ENCODE measurements around the gene PARD6A.

PARD6A gene

DNA sequence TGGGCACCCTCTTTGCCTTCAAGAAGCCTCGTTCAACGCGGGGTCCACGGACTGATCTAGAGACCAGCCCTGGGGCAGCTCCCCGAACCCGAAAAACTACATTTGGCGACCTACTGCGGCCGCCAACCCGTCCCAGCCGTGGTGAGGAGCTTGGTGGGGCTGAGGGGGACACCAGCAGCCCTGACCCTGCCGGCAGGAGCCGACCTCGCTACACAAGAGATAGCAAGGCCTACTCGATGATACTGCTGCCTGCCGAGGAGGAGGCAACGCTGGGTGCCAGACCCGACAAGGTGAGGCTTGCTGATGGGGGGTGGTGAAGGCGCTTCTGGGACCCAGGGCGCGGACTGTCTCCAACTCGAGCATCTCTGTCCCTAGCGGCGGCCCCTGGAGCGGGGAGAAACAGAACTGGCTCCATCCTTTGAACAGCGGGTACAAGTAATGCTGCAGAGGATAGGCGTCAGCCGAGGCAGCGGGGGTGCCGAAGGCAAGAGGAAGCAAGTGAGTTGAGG lies 6.3 kb upstream of the PARD6A start:
- DNase-seq = no peak

DNA sequence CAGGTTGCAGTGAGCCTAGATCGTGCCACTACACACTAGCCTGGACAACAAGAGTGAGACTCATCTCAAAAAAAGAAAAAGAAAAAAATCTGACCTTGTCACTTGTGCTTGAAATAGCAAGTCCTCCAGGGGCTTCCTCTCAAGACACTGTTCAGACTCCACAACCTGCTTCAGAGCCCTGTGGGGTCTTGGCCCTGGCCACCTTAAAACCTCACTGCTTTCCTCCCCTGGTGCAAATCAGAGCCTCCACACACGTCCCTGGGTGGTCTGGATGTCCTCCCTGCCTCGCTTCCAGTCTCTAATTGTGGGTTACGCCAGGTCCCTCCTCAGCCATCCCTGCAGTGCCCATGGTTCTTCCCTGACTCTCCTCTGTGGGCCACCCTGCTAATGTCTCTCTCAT lies 5.4 kb upstream of the PARD6A start:
- no peak for DNase-seq

DNA sequence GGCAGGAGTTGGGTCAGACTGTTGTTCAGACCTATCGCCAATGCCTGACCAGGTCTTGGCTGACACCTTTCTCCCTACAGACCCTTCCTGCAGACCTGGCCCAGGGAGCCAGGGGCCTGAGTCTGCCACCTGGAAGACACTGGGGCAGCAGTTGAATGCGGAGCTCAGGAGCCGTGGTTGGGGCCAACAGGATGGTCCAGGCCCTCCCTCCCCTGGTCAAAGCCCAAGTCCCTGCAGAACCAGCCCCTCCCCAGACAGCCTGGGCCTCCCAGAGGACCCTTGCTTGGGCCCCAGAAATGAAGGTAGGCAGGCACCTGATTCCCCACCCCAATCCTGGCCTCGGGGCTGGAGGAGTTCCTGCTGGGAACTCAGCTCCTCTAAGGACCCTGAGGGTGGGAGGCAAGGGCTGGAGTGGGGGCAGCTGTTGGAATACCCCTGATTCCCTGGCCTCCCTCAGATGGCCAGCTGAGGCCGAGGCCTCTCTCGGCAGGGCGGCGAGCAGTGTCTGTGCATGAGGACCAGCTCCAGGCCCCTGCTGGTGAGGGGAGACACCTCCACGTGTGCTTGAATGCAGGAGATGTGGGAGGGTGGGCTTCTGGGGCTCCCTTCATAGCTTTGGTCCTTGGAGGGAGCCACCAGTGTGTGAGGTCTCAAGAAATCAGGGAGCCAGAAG lies 4.3 kb upstream of the PARD6A start:
- DNase-seq = no peak

DNA sequence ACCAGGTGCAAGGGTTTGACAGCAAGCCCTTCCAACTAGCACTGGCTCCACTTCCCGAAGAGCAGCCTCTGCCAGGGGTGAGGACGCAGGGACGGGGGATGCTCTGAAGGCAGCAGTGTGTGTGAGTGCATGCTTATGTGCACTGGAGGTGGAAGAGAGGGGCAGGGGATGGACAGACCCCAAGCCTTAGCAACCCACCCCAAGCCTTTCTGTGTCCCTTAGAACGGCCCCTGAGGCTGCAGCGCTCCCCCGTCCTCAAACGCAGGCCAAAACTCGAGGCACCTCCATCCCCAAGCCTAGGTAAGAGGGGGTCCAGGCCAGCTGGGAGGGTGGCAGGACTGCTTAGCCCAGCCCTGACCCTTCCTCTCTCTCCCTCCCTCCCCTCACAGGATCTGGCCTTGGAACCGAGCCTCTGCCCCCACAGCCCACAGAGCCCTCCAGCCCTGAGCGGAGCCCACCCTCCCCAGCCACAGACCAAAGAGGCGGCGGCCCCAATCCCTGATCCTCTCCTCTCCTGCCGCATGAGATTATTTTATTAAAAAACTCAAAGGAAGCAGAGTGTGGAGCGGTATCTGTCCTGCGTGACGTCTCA lies 3.6 kb upstream of the PARD6A start:
- DNase-seq = no peak

- DNase-seq = no peak
Measured at GRCh38 chr16:67657751-67658518, 2.8 kb upstream of the PARD6A start.

DNA sequence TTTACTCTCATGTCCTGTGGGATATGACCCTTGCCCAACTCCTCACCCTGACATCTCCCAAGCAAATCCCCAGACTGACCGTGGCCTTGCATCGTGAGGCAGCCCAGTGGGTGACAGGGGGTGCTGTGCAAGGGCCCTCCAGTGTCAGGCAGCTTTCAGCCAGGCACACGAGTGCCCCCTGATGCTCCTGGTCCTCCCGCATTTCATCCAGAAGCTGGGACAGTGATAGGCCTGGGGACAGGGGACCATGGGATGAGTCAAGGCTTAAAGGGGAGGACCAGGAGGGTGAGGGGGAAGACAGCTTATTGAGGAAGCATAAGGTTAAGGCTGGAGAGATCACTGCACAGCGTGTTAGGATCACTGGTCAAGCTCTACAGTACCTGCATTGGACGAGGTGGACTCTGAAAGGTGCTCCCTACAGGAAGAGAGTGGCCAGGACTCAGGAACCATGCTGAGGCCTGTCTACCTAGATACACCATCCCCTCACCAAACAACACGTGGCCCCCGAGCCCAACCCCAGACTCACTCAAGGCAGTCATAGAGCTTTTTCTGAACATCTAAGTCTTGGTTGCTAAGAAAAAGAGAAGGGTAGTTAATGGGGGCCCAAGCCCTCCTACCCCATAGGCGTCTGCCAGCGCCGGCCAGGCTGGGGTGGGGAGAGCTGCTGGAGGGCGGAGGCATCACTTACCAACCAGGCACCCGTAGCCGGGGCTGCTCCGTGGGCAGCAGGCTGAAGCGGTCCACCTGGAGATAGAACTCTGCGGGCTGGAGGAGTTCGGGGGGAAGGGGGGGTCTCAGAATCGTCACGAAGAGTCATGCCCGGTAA lies 1.7 kb upstream of the PARD6A start:
- DNase-seq = no peak

DNA sequence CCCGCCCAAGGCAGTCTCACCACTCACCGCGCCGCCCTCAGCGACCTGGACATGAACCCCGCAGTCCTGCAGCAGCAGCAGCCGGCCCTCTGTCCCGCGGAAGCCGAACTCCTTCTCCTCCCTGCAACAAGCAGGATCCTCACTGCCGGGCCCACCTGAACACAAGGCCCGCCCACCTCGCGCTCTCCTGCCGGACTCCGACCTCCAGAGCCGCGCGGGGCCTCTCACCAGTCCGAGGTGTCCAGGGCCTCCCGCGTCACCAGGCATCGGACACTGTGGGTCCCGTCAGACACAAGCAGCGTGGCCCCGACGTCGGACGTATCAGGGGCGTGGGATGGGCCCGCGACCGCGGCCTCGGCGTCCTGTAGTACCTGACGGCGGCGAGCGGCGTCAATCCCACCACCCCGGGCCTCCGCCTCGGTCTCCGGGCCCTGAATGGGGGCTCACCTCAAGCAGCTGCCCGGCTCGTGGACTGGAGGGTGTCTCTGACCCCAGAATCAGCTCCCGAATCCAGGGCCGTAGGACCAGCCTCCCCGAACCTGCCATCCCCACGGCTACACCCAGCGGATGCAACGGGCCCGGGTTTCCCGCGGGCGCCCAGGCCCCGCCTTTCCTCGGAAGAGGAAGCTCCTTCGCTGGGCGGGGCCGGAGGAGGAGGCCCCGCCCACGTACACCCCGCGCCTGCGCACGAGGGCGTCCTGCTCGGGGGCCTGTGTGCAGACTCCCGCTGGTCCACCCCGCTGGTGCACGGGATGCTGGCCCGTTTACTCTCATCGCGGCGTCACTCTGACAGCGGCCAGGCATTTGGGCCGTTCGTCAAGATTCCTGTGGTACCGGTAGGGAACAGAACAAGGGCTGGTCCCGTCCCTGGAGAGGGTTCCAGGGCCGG lies 841 bp upstream of the PARD6A start, which contains the start of gene ACD:
Gene ACD (minus strand): TSS at position 586 of the 889 bp plus-strand sequence. CDS start 40 bp downstream, at position 546.
- peak; percentile 98 for DNase-seq

GRCh38 chr16:67661101-67661761 lies 471 bp downstream of the PARD6A start:
- peak; percentile 86 for DNase-seq

- DNase-seq = no peak
Measured at GRCh38 chr16:67661886-67662652, 1.3 kb downstream of the PARD6A start.

GRCh38 chr16:67662653-67663010 lies 1.9 kb downstream of the PARD6A start:
- DNase-seq = no peak

DNA sequence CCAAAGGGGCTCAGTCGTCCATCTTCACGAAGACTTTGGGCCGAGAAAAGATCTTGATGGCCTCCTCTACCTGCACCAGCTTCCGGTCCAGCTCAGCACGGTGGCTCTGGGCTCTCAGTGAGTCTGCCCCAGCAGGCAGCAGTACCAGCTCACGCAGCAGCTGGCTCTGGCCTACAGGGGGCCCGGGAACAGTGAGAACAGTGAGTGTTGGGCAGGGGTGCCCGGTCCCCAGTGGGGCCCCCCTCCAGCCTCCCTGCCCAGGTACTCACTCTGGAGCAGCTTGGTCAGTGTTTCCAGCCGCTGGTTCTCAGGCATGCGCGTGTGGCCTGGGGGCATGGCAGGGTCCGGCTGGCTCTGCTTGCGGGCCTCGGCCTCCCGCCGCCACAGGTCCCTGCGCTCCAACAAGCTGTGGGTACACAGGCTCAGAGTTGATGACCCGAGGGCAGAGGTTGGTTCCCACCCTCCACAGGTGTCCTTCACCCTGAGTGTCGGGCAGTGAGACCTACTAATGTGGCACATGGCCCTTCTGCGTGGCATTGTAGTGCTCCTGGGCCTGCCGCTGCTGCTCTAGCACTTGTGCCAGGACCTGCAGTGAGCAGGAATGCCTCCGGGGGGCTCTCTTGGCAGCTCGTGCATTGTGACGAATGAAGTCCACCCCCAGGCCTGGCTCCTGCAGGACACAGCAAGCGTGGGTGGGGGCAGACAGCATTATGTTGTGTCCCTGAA lies 2.6 kb downstream of the PARD6A start:
- peak; percentile 51 for DNase-seq

- no peak for DNase-seq
Measured at GRCh38 chr16:67663877-67664222, 3.1 kb downstream of the PARD6A start.

DNA sequence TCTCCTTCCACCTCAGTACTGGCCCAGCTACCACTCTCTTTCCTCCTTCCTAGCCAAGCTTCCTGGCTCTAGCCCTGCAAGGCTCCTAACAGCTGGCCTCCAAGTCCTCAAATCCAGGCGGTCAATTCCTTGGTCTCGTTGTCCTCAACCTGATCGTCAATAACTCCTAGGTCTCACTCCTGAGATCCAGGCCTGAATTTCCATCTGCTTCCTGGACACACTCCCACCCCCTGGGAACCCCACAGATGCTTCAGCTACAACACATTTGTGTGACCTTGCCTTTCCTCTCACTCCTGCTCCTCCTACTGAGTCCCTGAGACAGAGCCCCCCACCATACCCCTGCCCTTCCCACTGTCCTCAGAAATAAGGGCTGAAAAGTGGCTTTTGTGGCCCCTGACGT lies 3.5 kb downstream of the PARD6A start:
- DNase-seq = peak; percentile 63

DNA sequence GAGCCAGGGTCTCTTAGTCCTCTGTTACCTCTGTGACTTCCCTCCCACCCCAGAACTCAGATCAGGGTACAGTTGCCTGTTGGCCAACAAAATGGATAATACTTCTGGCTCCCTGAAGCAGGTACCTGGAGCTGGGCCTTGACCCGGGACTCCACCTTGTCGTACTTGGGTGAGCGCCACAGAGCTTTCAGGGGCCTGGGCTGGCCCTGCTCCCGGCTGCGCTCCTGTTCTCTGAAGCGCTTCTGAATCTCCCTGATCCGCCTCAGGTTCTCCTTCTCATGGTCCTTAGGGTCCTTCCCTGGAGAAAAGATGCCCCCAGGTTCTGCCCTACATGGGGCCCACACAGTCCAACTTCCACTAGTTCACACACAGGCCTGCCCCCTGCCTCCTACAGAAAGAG lies 4.1 kb downstream of the PARD6A start:
- no peak for DNase-seq

DNA sequence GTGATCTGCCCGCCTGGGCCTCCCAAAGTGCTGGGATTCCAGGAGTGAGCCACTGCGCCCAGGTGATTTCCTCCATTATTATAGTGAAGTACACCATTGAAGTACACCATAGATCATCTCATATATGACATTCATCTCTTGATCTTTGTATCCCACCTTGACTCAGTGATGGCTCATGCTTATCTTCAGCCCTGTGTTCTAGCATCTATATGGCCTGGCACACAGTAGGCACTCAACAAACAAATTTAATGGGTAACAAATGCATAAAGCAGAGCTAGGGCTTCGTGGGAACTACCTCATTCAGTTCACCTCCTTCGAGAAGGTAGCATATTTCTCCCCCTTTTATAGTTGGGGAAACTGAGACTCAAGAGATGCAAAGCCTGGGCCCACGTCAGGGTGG lies 4.8 kb downstream of the PARD6A start:
- DNase-seq = no peak

DNA sequence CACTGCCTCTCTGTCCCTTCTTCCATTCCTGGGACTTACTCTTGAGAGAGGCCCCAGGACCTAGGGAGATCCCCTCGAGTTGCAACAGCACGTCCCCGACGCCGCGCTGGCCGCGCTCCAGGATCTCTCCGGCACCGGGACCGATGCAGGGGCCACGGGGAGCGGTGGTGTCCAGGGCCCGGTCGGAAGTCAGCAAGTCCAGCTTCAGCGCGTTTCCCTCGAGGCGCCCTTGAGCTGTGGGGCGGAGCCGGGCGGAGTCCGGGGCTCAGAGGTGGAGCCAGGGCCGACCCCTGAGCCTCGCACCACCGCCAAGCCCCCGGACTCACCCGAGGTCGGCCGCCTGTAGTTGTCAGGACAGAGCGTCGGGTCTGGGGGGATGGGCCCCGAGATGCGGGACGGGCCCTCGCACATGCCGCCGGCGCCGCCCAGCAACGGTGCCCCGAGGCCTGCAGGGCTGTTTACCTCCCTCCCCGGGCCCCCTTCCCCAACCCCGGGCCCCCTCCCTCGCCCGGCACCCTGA lies 5.3 kb downstream of the PARD6A start:
- DNase-seq = peak; percentile 73

DNA sequence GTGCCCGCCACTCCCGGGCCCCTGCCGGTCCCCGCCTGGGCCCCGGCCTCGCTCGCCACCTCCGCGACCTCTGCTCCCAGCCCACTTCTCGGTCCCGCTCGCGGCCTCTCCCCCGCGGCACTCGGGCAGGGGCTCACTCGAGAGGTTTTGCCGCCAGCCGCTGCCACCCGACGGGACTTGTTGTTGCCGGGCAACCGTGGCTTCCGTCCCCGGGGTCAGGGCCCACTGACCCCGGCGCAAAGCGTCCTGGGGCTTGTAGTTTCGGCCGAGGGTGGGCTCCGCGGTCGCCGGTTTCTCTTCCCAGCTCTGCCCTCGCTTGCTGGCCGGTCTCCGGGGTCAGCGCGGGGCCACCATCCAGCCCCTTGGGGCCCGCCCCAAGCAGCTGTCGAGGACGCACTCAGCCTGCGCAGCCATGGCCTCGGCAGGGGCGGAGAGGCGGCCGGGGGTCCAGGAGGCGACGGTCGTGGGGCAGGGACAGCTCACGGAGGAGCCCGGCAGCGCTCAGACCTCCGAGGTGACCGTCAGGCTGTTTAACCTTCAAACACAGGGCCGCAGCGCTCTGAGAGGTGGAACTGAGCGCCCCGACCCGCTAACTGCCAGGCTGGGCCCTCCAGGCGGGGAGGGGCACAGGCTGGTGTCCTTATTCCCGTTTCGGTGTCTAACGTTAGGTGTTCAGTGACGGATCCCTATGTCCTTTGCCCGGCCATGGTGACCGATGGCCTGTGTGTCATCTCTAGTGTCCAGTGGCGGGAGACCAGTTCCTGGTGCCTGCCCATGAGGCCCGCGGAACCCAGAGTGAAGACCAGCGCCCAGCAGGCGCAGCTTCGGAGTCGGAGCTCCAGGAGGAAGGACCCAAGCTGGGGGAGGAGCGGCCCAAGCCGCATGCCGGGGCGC lies 6.0 kb downstream of the PARD6A start, which contains the start of the genes C16orf86 and ENKD1:
Gene C16orf86 (plus strand): TSS at position 256 of the 894 bp plus-strand sequence. CDS start 157 bp downstream, at position 413.
Gene ENKD1 (minus strand): TSS at position 192 of the 894 bp plus-strand sequence. CDS start 308 bp downstream, outside the sequence.
- peak; percentile 95 for DNase-seq

- DNase-seq = no peak
Measured at GRCh38 chr16:67667453-67667816, 6.7 kb downstream of the PARD6A start.

Measured in eye (tissue), 1 donor.